GM19328 (cell line): ENCODE measurements around the gene IGFBP4.
"Not testable (repeated sequence)": the region's sequence is repeated elsewhere in the genome, so short reads cannot be mapped to it uniquely, and the experiment has no call there.

ENCODE experiments used
- ATAC-seq: cut with Tn5 transposase; IDR thresholded peaks from one replicate; pipeline ENCODE4 v1.9.1; 2021; ENCODE audit warnings: mild to moderate bottlenecking, moderate library complexity; ENCODE audit not compliant: unreplicated experiment

The IGFBP4 gene

GRCh38 chr17:40443196-40443987, at the start of gene IGFBP4:
IGFBP4 (plus strand) TSS chr17:40443450; CDS start chr17:40443736, 286 bp downstream.
- ATAC-seq = no peak

GRCh38 chr17:40399185-40399584, 44.1 kb upstream of the IGFBP4 start:
- no peak for ATAC-seq

GRCh38 chr17:40402668-40403067, 40.6 kb upstream of the IGFBP4 start:
- no peak for ATAC-seq

- no peak for ATAC-seq
These were observed 39.2 kb upstream of the IGFBP4 start for GRCh38 chr17:40404003-40404402.

GRCh38 chr17:40407460-40407859, 35.8 kb upstream of the IGFBP4 start:
- ATAC-seq = no peak

- not testable (repeated sequence) for ATAC-seq
These were observed 33.7 kb upstream of the IGFBP4 start for GRCh38 chr17:40409540-40409939.

- no peak for ATAC-seq
These were observed 33.2 kb upstream of the IGFBP4 start for GRCh38 chr17:40410082-40410481.

GRCh38 chr17:40411821-40412220, 31.4 kb upstream of the IGFBP4 start:
- no peak for ATAC-seq

- no peak for ATAC-seq
These were observed 30.4 kb upstream of the IGFBP4 start for GRCh38 chr17:40412880-40413279.

GRCh38 chr17:40414312-40414711, 28.9 kb upstream of the IGFBP4 start:
- ATAC-seq = not testable (repeated sequence)

GRCh38 chr17:40415390-40415789, 27.9 kb upstream of the IGFBP4 start:
- no peak for ATAC-seq

- no peak for ATAC-seq
These were observed 26.6 kb upstream of the IGFBP4 start for GRCh38 chr17:40416671-40417070.

- no peak for ATAC-seq
These were observed 26.0 kb upstream of the IGFBP4 start for GRCh38 chr17:40417258-40417608.

- ATAC-seq = peak; percentile 91
These were observed 25.4 kb upstream of the IGFBP4 start, which contains the start of gene TOP2A for GRCh38 chr17:40417609-40418427. TOP2A (minus strand) TSS chr17:40417896; CDS start chr17:40417791, 105 bp downstream.

- ATAC-seq = no peak
These were observed 24.9 kb upstream of the IGFBP4 start for GRCh38 chr17:40418428-40418706.

GRCh38 chr17:40419559-40420331, 23.5 kb upstream of the IGFBP4 start:
- no peak for ATAC-seq

GRCh38 chr17:40422990-40423633, 20.1 kb upstream of the IGFBP4 start:
- ATAC-seq = no peak

GRCh38 chr17:40425741-40426140, 17.5 kb upstream of the IGFBP4 start:
- ATAC-seq = no peak

GRCh38 chr17:40427002-40427491, 16.2 kb upstream of the IGFBP4 start:
- ATAC-seq = no peak

- no peak for ATAC-seq
These were observed 12.7 kb upstream of the IGFBP4 start for GRCh38 chr17:40430272-40431230.
